Nephron (organoid): ENCODE results near the gene C17orf114.

Experiments used
- H3K27ac Mint-ChIP-seq, 3 experiments: 2 replicates each; pipeline ENCODE4 v1.8.0; 2020; ENCODE audit warnings: mixed read lengths in 3 of 3, mild to moderate bottlenecking in 2 of 3, moderate library complexity in 1 of 3
- H3K27me3 Mint-ChIP-seq: 2 replicates; pipeline ENCODE4 v1.8.0; 2021; ENCODE audit warnings: low read depth, mild to moderate bottlenecking, moderate library complexity, mixed read lengths
- H3K36me3 Mint-ChIP-seq: 2 replicates; pipeline ENCODE4 v1.8.0; 2020; ENCODE audit warnings: low read depth, mixed read lengths
- H3K4me1 Mint-ChIP-seq: 2 replicates; pipeline ENCODE4 v1.8.0; 2020; ENCODE audit warnings: mixed read lengths
- H3K4me3 Mint-ChIP-seq, 3 experiments: 2 replicates each; pipeline ENCODE4 v1.8.0; 2020; ENCODE audit warnings: mild to moderate bottlenecking in 3 of 3, mixed read lengths in 3 of 3, moderate library complexity in 2 of 3
- H3K9me3 Mint-ChIP-seq: 2 replicates; pipeline ENCODE4 v1.8.0; 2020; ENCODE audit warnings: mixed read lengths
- CTCF ChIP-seq, 3 experiments: fragments of 200-600 bp; sonication (generic); IDR thresholded peaks; one replicate each; pipeline ENCODE4 v1.5.0; 2021; ENCODE audit warnings: antibody characterized with exemption in 3 of 3; ENCODE audit not compliant: unreplicated experiment in 3 of 3

Gene C17orf114

GRCh38 chr17:4768298-4768697, 33.8 kb downstream of the C17orf114 start:
- Mint-ChIP-seq H3K4me1 (no peaks in the 10 kb centered on the region), H3K9me3 (no peaks in the 10 kb centered on the region), H3K36me3 (no peaks in the 10 kb centered on the region), H3K27ac (no peak overlapping the region), H3K4me3 (no peak overlapping the region), H3K27me3 (peaks cover 36% of the 10 kb centered on the region)
- TF ChIP-seq CTCF (IDR thresholded peaks at IDR 0.05; ENCODE audit: unreplicated experiment in 3 of 3): no peak

- H3K9me3 Mint-ChIP-seq: no peaks in the 10 kb centered on the region
Observed at GRCh38 chr17:4766723-4767122, 35.4 kb downstream of the C17orf114 start.

GRCh38 chr17:4766201-4766600, 35.9 kb downstream of the C17orf114 start:
- no peaks in the 10 kb centered on the region for H3K9me3 Mint-ChIP-seq
- no peak overlapping the region for H3K4me3 Mint-ChIP-seq
- H3K27ac Mint-ChIP-seq: no peak overlapping the region
- peaks cover 24% of the 10 kb centered on the region for H3K27me3 Mint-ChIP-seq
- H3K4me1 Mint-ChIP-seq: no peaks in the 10 kb centered on the region
- no peaks in the 10 kb centered on the region for H3K36me3 Mint-ChIP-seq
- no peak for TF ChIP-seq CTCF (IDR thresholded peaks at IDR 0.05; ENCODE audit: unreplicated experiment in 3 of 3)

More at GRCh38 chr17:4766723-4767122, 35.4 kb downstream of the C17orf114 start:
- Mint-ChIP-seq H3K36me3 (no peaks in the 10 kb centered on the region), H3K4me3 (no peak overlapping the region), H3K4me1 (no peaks in the 10 kb centered on the region), H3K27ac (no peak overlapping the region), H3K27me3 (peaks cover 28% of the 10 kb centered on the region)
- TF ChIP-seq CTCF (IDR thresholded peaks at IDR 0.05; ENCODE audit: unreplicated experiment in 3 of 3): no peak

- H3K4me1 Mint-ChIP-seq: no peaks in the 10 kb centered on the region
- no peaks in the 10 kb centered on the region for H3K36me3 Mint-ChIP-seq
- H3K27ac Mint-ChIP-seq: no peak overlapping the region
- H3K9me3 Mint-ChIP-seq: no peaks in the 10 kb centered on the region
- no peak for TF ChIP-seq CTCF (IDR thresholded peaks at IDR 0.05; ENCODE audit: unreplicated experiment in 3 of 3)
- no peak overlapping the region for H3K4me3 Mint-ChIP-seq
- peaks cover 22% of the 10 kb centered on the region for H3K27me3 Mint-ChIP-seq
Observed at GRCh38 chr17:4764595-4764994, 37.5 kb downstream of the C17orf114 start.

GRCh38 chr17:4759776-4760236, 42.3 kb downstream of the C17orf114 start:
- Mint-ChIP-seq H3K4me1 (no peaks in the 10 kb centered on the region), H3K9me3 (no peaks in the 10 kb centered on the region), H3K27me3 (peaks cover 31% of the 10 kb centered on the region), H3K4me3 (no peak overlapping the region), H3K27ac (no peak overlapping the region), H3K36me3 (no peaks in the 10 kb centered on the region)
- TF ChIP-seq CTCF (IDR thresholded peaks at IDR 0.05; ENCODE audit: unreplicated experiment in 3 of 3): no peak

- Mint-ChIP-seq H3K36me3 (no peaks in the 10 kb centered on the region), H3K27ac (no peak overlapping the region), H3K4me1 (no peaks in the 10 kb centered on the region), H3K27me3 (peaks cover 54% of the 10 kb centered on the region), H3K4me3 (no peak overlapping the region), H3K9me3 (no peaks in the 10 kb centered on the region)
- no peak for TF ChIP-seq CTCF (IDR thresholded peaks at IDR 0.05; ENCODE audit: unreplicated experiment in 3 of 3)
Observed at GRCh38 chr17:4753392-4753791, 48.7 kb downstream of the C17orf114 start.
